ENCODE data around the gene CAMK1D.

DNA sequence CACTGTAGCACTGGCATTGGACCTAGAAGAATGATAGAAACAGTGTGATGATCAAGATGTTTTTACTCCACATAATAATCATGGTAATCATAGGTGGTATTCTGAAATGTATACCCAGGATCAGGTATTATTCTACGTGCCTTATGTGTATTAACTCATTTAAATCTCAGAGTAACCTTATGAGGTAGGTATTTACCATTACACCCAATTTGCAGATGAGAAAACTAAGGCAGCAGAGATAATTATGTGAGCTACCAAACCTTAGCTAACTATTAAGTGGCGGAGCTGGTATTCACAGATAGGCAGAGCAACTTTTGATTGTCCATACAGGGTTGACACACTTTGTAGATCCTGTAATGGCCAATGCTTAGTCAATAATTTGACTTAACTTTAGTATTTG, 2.5 kb downstream of the CAMK1D start:
- TF ChIP-seq POLR2AphosphoS5 (IDR thresholded peaks at IDR 0.05), result no peak
- TF ChIP-seq CTCF (IDR thresholded peaks at IDR 0.05), result no peak
- no peak for TF ChIP-seq EP300 (IDR thresholded peaks at IDR 0.05)
- TF ChIP-seq POLR2A (IDR thresholded peaks at IDR 0.05), result no peak

Data from stomach (tissue), 4 donors.